HepG2 (cell line): ENCODE data around the gene SERPINE2. TPM values are rescaled to one million over a fixed set of nuclear protein-coding genes. Genes with fewer than 3 reads are reported as not detected.
A peak's percentile ranks its signal among the peaks of the same experiment; 100 is the strongest.

Experiments
- DPF2 ChIP-seq: sonication (generic); formaldehyde crosslinking; IDR thresholded peaks from 2 replicates; pipeline ENCODE4 v1.4.0; 2020; ENCODE audit warnings: mild to moderate bottlenecking, low read depth, missing genetic modification reagents, borderline replicate concordance
- FOXC1 ChIP-seq: sonication (generic); formaldehyde crosslinking; IDR thresholded peaks from 2 replicates; pipeline ENCODE4 v1.8.0; 2022; ENCODE audit warnings: mild to moderate bottlenecking, missing genetic modification reagents, borderline replicate concordance
- GATAD2A ChIP-seq: IDR thresholded peaks from 2 replicates; pipeline ENCODE4 v1.6.1; 2016
- HMG20B ChIP-seq: conservative IDR thresholded peaks from 2 replicates; pipeline ENCODE4 v1.6.1; 2016; ENCODE audit warnings: missing genetic modification reagents, missing compliant biosample characterization
- IRF2 ChIP-seq: IDR thresholded peaks from 2 replicates; pipeline ENCODE4 v1.6.1; 2018; ENCODE audit warnings: missing genetic modification reagents, missing compliant biosample characterization
- MEIS1 ChIP-seq: sonication (generic); formaldehyde crosslinking; IDR thresholded peaks from 2 replicates; pipeline ENCODE4 v1.9.0; 2021; ENCODE audit warnings: mild to moderate bottlenecking, missing genetic modification reagents, moderate library complexity, borderline replicate concordance
- NFYC ChIP-seq: IDR thresholded peaks from 2 replicates; pipeline ENCODE4 v1.6.1; 2016; ENCODE audit warnings: missing genetic modification reagents, missing compliant biosample characterization
- NR3C1 ChIP-seq: sonication (generic); formaldehyde crosslinking; IDR thresholded peaks from 2 replicates; pipeline ENCODE4 v1.4.0; 2020; ENCODE audit warnings: missing genetic modification reagents
- RCOR2 ChIP-seq: IDR thresholded peaks from 2 replicates; pipeline ENCODE4 v1.6.1; 2016; ENCODE audit warnings: missing biosample characterization, missing genetic modification reagents
- TCF7 ChIP-seq: sonication (generic); IDR thresholded peaks from 2 replicates; pipeline ENCODE4 v1.6.1; 2016; ENCODE audit warnings: antibody characterized with exemption, low read depth
- TGIF2 ChIP-seq: IDR thresholded peaks from 2 replicates; pipeline ENCODE4 v1.6.1; 2016; ENCODE audit warnings: control low read depth, missing compliant biosample characterization
- TMF1 ChIP-seq: sonication (generic); formaldehyde crosslinking; IDR thresholded peaks from 2 replicates; pipeline ENCODE4 v1.8.1; 2022; ENCODE audit warnings: low read depth, missing genetic modification reagents
- U2AF2 ChIP-seq: fragments of 200-400 bp; formaldehyde crosslinking; IDR thresholded peaks from 2 replicates; pipeline ENCODE4 v1.6.1; 2017; ENCODE audit warnings: low read depth, mild to moderate bottlenecking, low read length
- YEATS2 ChIP-seq: sonication (generic); formaldehyde crosslinking; IDR thresholded peaks from 2 replicates; pipeline ENCODE4 v1.4.0; 2020; ENCODE audit warnings: missing genetic modification reagents, borderline replicate concordance
- ZMYM2 ChIP-seq: sonication (generic); formaldehyde crosslinking; IDR thresholded peaks from 2 replicates; pipeline ENCODE4 v1.8.0; 2022; ENCODE audit warnings: mild to moderate bottlenecking, missing genetic modification reagents
- ZNF143 ChIP-seq: sonication (generic); formaldehyde crosslinking; IDR thresholded peaks from 2 replicates; pipeline ENCODE4 v1.4.0; 2020; ENCODE audit warnings: missing genetic modification reagents
- ZNF430 ChIP-seq: sonication (generic); formaldehyde crosslinking; IDR thresholded peaks from 2 replicates; pipeline ENCODE4 v1.9.0; 2021; ENCODE audit warnings: mild to moderate bottlenecking, missing genetic modification reagents
- ZNF468 ChIP-seq: sonication (generic); formaldehyde crosslinking; IDR thresholded peaks from 2 replicates; pipeline ENCODE4 v1.8.0; 2022; ENCODE audit warnings: mild to moderate bottlenecking, moderate library complexity, missing genetic modification reagents
- ZNF713 ChIP-seq: sonication (generic); formaldehyde crosslinking; IDR thresholded peaks from 2 replicates; pipeline ENCODE4 v1.4.0; 2020; ENCODE audit warnings: mild to moderate bottlenecking, missing genetic modification reagents
- ZNF724P ChIP-seq: sonication (generic); formaldehyde crosslinking; IDR thresholded peaks from 2 replicates; pipeline ENCODE4 v1.8.0; 2022; ENCODE audit warnings: missing genetic modification reagents, borderline replicate concordance
- ZNF790 ChIP-seq: sonication (generic); formaldehyde crosslinking; IDR thresholded peaks from 2 replicates; pipeline ENCODE4 v1.8.0; 2022; ENCODE audit warnings: missing genetic modification reagents, mild to moderate bottlenecking, borderline replicate concordance
- polyA plus RNA-seq, 8 experiments: library from polyadenylated mRNA; depleted of rRNA in 3 of 8; stranded (reverse) in 7 of 8; unstranded in 1 of 8; fragments of >200 nt; fragmentation: Illumina TruSeq in 4 of 8; extraction: Trizol in 4 of 8; gene quantifications; 2 replicates each; pipeline versions ENCODE4 v1.2.1 to v1.2.3, GENCODE V29; 2011 to 2016; ENCODE audit warnings: low read depth in 4 of 8, missing spikeins in 1 of 8, mixed read lengths in 1 of 8; ENCODE audit not compliant: insufficient read depth in 1 of 8
- total RNA-seq, 5 experiments: library from RNA; depleted of rRNA; stranded (reverse); fragments of >200 nt; fragmentation: Illumina TruSeq; extraction: Trizol; gene quantifications; 2 replicates each; pipeline ENCODE4 v1.2.3, GENCODE V29; 2016; ENCODE audit warnings: low read depth in 1 of 5
- TF ChIP-seq, protein P1 (sequence below): sonication (generic); formaldehyde crosslinking; IDR thresholded peaks from 2 replicates; pipeline ENCODE4 v1.5.1; 2020; ENCODE audit warnings: missing genetic modification reagents, mild to moderate bottlenecking, borderline replicate concordance
- TF ChIP-seq, protein P2 (sequence below): sonication (generic); formaldehyde crosslinking; IDR thresholded peaks from 2 replicates; pipeline ENCODE4 v1.4.0; 2020; ENCODE audit warnings: missing genetic modification reagents, borderline replicate concordance

SERPINE2 gene
- total and polyA plus RNA-seq, 2 of the 13 experiments (the other 11 are each of a cell fraction or from before 2014, with no cell fraction given): 7.9 to 18.1 TPM

DNA sequence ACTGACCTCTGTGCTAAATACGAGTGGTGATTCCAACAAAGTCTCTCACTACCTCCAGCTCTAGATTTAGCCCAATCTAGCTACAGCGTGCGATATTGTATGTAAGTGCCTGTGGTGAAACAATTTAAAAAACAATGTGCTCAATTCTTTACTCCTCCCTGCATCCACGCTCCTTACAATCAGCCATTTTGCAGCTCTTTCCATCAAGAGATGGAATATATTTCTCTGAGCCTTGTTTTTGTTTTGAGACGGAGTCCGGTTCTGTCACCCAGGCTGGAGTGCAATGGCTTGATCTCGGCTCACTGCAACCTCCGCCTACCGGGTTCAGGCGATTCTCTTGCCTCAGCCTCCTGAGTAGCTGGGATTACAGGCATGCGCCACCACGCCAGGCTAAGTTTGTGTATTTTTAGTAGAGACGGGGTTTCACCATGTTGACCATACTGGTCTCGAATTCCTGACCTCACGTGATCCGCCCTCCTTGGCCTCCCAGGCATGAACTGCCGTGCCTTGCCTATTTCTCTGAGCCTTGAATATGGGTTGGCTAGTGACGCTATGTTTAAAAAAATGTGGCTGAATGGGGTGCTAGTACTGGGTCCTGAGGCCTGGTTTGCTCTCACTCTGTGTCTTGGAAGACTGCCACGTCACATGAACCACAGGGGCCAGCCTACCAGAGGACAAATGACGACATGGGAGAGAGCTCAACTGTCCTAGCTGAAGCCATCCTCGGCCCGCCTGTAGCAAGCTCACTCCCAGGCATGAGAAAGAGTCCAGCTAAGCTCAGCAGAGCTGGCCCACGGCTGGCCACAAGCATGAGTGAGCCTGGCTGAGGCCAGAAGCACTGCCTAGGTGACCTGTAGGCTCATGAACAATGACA lies 108.7 kb downstream of the SERPINE2 start (continued):
- TF ChIP-seq GATAD2A (CRISPR knock-in tag) (peak; percentile 75), ZNF713 (CRISPR knock-in tag) (0 out of 2 replicates have a peak, but pooled peaks have one; percentile 56), TGIF2 (CRISPR knock-in tag) (peak; percentile 61; the same call in 1 of the 2 replicates), ZMYM2 (CRISPR knock-in tag) (peak; percentile 94), DPF2 (peak; percentile 19; the same call in 1 of the 2 replicates), RCOR2 (peak; percentile 38), ZNF143 (peak; percentile 47; the same call in 1 of the 2 replicates), MEIS1 (peak; percentile 87), IRF2 (CRISPR knock-in tag) (peak; percentile 40; the same call in 1 of the 2 replicates), ZNF724P (CRISPR knock-in tag) (peak; percentile 20; the same call in 1 of the 2 replicates), NR3C1 (CRISPR knock-in tag) (no peak), U2AF2 (no peak), NFYC (CRISPR knock-in tag) (peak; percentile 54), ZNF430 (peak; percentile 73; the same call in 1 of the 2 replicates), TCF7 (0 out of 2 replicates have a peak, but pooled peaks have one; percentile 5), FOXC1 (CRISPR knock-in tag) (peak; percentile 94), TMF1 (CRISPR knock-in tag) (no peak), ZNF790 (CRISPR knock-in tag) (peak; percentile 50; the same call in 1 of the 2 replicates), YEATS2 (CRISPR knock-in tag) (peak; percentile 63; the same call in 1 of the 2 replicates), ZNF468 (CRISPR knock-in tag) (no peak), HMG20B (CRISPR knock-in tag) (no peak; the same call in none of the 2 replicates)
- TF ChIP-seq, protein P1, sequence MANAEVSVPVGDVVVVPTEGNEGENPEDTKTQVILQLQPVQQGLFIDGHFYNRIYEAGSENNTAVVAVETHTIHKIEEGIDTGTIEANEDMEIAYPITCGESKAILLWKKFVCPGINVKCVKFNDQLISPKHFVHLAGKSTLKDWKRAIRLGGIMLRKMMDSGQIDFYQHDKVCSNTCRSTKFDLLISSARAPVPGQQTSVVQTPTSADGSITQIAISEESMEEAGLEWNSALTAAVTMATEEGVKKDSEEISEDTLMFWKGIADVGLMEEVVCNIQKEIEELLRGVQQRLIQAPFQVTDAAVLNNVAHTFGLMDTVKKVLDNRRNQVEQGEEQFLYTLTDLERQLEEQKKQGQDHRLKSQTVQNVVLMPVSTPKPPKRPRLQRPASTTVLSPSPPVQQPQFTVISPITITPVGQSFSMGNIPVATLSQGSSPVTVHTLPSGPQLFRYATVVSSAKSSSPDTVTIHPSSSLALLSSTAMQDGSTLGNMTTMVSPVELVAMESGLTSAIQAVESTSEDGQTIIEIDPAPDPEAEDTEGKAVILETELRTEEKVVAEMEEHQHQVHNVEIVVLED (CRISPR knock-in tag): peak; percentile 38; the same call in 1 of the 2 replicates
- TF ChIP-seq, protein P2, sequence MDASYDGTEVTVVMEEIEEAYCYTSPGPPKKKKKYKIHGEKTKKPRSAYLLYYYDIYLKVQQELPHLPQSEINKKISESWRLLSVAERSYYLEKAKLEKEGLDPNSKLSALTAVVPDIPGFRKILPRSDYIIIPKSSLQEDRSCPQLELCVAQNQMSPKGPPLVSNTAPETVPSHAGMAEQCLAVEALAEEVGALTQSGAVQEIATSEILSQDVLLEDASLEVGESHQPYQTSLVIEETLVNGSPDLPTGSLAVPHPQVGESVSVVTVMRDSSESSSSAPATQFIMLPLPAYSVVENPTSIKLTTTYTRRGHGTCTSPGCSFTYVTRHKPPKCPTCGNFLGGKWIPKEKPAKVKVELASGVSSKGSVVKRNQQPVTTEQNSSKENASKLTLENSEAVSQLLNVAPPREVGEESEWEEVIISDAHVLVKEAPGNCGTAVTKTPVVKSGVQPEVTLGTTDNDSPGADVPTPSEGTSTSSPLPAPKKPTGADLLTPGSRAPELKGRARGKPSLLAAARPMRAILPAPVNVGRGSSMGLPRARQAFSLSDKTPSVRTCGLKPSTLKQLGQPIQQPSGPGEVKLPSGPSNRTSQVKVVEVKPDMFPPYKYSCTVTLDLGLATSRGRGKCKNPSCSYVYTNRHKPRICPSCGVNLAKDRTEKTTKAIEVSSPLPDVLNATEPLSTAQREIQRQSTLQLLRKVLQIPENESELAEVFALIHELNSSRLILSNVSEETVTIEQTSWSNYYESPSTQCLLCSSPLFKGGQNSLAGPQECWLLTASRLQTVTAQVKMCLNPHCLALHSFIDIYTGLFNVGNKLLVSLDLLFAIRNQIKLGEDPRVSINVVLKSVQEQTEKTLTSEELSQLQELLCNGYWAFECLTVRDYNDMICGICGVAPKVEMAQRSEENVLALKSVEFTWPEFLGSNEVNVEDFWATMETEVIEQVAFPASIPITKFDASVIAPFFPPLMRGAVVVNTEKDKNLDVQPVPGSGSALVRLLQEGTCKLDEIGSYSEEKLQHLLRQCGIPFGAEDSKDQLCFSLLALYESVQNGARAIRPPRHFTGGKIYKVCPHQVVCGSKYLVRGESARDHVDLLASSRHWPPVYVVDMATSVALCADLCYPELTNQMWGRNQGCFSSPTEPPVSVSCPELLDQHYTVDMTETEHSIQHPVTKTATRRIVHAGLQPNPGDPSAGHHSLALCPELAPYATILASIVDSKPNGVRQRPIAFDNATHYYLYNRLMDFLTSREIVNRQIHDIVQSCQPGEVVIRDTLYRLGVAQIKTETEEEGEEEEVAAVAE: peak; percentile 78
